Fibroblast of lung (primary cell): ENCODE results near the gene NRIP1.

ENCODE experiments used
- CTCF ChIP-seq, 2 donors: IDR thresholded peaks in 1 of 2; conservative IDR thresholded peaks in 1 of 2; 1 replicate in 1 of 2; 2 replicates in 1 of 2; pipeline ENCODE4 v1.5.1; 2011 to 2012; ENCODE audit warnings: low read length in 2 of 2, control low read depth in 1 of 2, inconsistent platforms in 1 of 2, low read depth in 1 of 2, mild to moderate bottlenecking in 1 of 2
- EZH2 ChIP-seq: IDR thresholded peaks from 2 replicates; pipeline ENCODE4 v1.5.1; 2012; ENCODE audit warnings: low read length, control low read depth, mild to moderate bottlenecking; ENCODE audit errors: missing control alignments

- TF ChIP-seq CTCF (conservative IDR thresholded peaks at IDR 0.05 in 1 of 2, IDR thresholded peaks at IDR 0.05 in 1 of 2; ENCODE audit: low read depth in 1 of 2, low read length in 2 of 2) (no peak), EZH2 (no peak)
Measured at GRCh38 chr21:14998336-14998735, 66.5 kb downstream of the NRIP1 start.
